Thyroid gland (tissue), 4 donors: Measurements from ENCODE around the gene VRK3. TPM values are rescaled to one million over a fixed set of nuclear protein-coding genes. Genes with fewer than 3 reads are reported as not detected.
A peak's percentile ranks its signal among the peaks of the same experiment; 100 is the strongest.

ENCODE experiments used
- DNase-seq, 2 donors: peaks; one replicate each; pipeline ENCODE4 v3.0.0-alpha.2; 2019
- H3K27ac ChIP-seq, 3 donors: fragments of 200-600 bp; sonication (generic); 1 replicate in 2 of 3; 2 replicates in 1 of 3; pipeline ENCODE4 v1.5.1; 2016 to 2019; ENCODE audit warnings: mild to moderate bottlenecking in 1 of 3, moderate library complexity in 1 of 3
- H3K27me3 ChIP-seq: fragments of 200-600 bp; sonication (generic); one replicate; pipeline ENCODE4 v1.5.1; 2019
- H3K36me3 ChIP-seq, 2 donors: fragments of 200-600 bp; sonication (generic); one replicate each; pipeline ENCODE4 v1.5.1; 2016 to 2019
- H3K4me1 ChIP-seq, 2 donors: fragments of 200-600 bp; sonication (generic); one replicate each; pipeline ENCODE4 v1.5.1; 2017 to 2019
- H3K4me3 ChIP-seq, 3 donors: fragments of 200-600 bp; sonication (generic); replicated peaks in 1 of 3; 1 replicate in 2 of 3; 2 replicates in 1 of 3; pipeline ENCODE4 v1.5.1; 2016; ENCODE audit warnings: mild to moderate bottlenecking in 1 of 3
- H3K9me3 ChIP-seq: fragments of 200-600 bp; sonication (generic); one replicate; pipeline ENCODE4 v1.5.1; 2017
- POLR2A ChIP-seq, 2 donors: fragments of 450-650 bp; IDR thresholded peaks; one replicate each; pipeline ENCODE4 v1.6.1; 2017; ENCODE audit warnings: antibody characterized with exemption in 2 of 2, mild to moderate bottlenecking in 2 of 2, moderate library complexity in 1 of 2
- WGBS, 2 donors: methylation state at CpG; one replicate each; pipeline ENCODE4 v1.1.5; 2017; 5-methylcytosine and 5-hydroxymethylcytosine counted together
- intact Hi-C: fragments of 100-400 bp; cut with DNase I; formaldehyde crosslinking; loops from one replicate; pipeline ENCODE4 v1.15.1; 2023
- total RNA-seq, 4 donors: library from RNA; depleted of rRNA; stranded (reverse); fragments of >200 nt; gene quantifications; one replicate each; pipeline ENCODE4 v1.2.3, GENCODE V29; 2016
- TF ChIP-seq, protein P1 (sequence below), 6 experiments: fragments of 200-600 bp in 3 of 6; fragments of 450-650 bp in 3 of 6; sonication (generic) in 3 of 6; IDR thresholded peaks; one replicate each; pipeline ENCODE4 v1.5.1; 2016 to 2019; ENCODE audit warnings: antibody characterized with exemption in 6 of 6, mild to moderate bottlenecking in 2 of 6, inconsistent platforms in 1 of 6, moderate library complexity in 1 of 6

VRK3 gene
- total RNA-seq, 4 donors from 2014 or later = 34.7 to 52.1 (median 46.8) TPM

DNA sequence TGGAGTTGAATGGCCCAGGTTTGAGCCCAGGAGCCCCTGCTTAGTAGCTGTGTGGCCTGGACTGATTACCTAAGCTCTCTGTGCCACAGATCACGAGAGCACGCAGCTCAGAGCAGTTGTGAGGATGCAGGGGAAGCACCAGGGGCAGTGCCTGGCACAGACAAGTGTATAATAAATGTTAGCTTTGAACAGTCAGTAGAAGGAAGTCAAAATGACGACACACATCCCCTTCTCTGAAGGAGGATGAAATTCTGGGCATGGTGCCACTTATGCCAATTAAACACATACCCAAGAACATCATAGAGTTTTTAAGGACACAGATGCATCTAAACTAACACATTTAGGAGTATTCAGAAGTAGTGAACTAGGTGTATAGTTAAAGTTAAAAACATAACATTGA lies 39.3 kb downstream of the VRK3 start:
- 70 to 79% methylated on average over 3 of the region's 3 CpGs for whole genome bisulfite sequencing, 2 donors
- no peak for DNase-seq
- Histone ChIP-seq H3K4me3 (no peak overlapping the region), H3K9me3 (no peaks in the 10 kb centered on the region), H3K4me1 (no peaks in the 10 kb centered on the region), H3K27ac (no peak overlapping the region), H3K36me3 (peaks cover 14 to 28% of the 10 kb centered on the region in 2 donors), H3K27me3 (no peaks in the 10 kb centered on the region)
- intact Hi-C loops = loop anchor here (2.0 kb wide), 1 partner anchor 47 kb away; no protein-coding TSS in a partner anchor
- no peak for TF ChIP-seq POLR2A (IDR thresholded peaks at IDR 0.05)
- TF ChIP-seq, protein P1, sequence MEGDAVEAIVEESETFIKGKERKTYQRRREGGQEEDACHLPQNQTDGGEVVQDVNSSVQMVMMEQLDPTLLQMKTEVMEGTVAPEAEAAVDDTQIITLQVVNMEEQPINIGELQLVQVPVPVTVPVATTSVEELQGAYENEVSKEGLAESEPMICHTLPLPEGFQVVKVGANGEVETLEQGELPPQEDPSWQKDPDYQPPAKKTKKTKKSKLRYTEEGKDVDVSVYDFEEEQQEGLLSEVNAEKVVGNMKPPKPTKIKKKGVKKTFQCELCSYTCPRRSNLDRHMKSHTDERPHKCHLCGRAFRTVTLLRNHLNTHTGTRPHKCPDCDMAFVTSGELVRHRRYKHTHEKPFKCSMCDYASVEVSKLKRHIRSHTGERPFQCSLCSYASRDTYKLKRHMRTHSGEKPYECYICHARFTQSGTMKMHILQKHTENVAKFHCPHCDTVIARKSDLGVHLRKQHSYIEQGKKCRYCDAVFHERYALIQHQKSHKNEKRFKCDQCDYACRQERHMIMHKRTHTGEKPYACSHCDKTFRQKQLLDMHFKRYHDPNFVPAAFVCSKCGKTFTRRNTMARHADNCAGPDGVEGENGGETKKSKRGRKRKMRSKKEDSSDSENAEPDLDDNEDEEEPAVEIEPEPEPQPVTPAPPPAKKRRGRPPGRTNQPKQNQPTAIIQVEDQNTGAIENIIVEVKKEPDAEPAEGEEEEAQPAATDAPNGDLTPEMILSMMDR (IDR thresholded peaks at IDR 0.05) = no peak

DNA sequence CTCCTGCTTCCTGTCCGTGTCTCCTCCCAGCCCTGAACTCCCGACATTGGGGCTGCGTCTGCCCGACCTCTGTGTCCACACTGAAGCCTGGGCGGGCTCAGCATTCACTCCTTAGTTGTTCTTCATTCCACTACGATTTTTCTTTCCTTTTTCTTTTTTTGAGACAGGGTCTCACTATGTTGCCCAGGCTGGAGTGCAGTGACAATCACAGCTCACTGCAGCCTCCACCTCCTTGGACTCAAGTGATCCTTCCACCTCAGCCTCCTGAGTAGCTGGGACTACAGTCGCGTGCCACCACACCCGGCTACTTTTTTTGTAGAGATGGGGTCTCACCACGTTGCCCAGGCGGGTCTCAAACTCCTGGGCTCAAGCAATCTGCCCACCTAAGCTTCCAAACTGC lies 40.7 kb downstream of the VRK3 start:
- H3K4me3 ChIP-seq = no peak overlapping the region
- H3K9me3 ChIP-seq = no peaks in the 10 kb centered on the region
- DNase-seq = no peak
- 90 to 93% methylated on average over 11 of the region's 11 CpGs for WGBS, 2 donors
- intact Hi-C loops = loop anchor here (2.0 kb wide), 1 partner anchor 46 kb away; no protein-coding TSS in a partner anchor
- TF ChIP-seq, protein P1 (IDR thresholded peaks at IDR 0.05) = no peak
- no peak for TF ChIP-seq POLR2A (IDR thresholded peaks at IDR 0.05)
- no peaks in the 10 kb centered on the region for H3K27me3 ChIP-seq
- no peaks in the 10 kb centered on the region for H3K4me1 ChIP-seq
- peaks cover 9 to 25% of the 10 kb centered on the region in 2 donors for H3K36me3 ChIP-seq
- H3K27ac ChIP-seq = no peak overlapping the region

DNA sequence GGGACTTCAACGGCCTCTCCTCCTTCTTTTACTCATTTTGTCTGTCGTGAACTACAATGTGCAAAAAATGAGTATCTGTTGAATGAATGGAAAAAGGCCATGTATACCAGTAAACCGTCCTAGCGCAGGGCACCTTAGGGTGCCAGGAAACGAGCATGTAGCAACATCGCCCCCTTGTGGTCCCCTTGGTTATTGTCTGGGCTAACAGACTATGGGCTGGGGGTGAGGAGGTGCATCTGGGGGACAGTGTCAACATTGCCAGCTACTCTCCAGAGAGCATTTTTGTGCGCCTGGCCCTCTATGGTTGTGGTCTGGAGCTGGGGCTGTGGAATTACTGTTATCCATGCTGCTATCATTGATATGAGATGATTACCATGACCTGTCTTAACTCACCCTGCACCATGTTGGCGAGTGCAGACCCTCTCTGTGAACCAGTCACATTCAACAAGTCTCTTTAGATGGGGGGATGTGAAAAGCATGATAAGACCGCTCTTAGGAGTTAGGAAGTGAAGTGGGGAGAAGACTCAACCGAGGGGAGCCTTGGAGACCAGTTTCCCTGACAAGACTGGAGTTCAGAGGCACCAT lies 41.4 kb downstream of the VRK3 start:
- peaks cover 10 to 18% of the 10 kb centered on the region in 2 donors for H3K36me3 ChIP-seq
- intact Hi-C loops = loop anchor here (2.0 kb wide), 1 partner anchor 45 kb away; no protein-coding TSS in a partner anchor
- no peaks in the 10 kb centered on the region for H3K27me3 ChIP-seq
- H3K4me3 ChIP-seq = no peak overlapping the region
- H3K9me3 ChIP-seq = no peaks in the 10 kb centered on the region
- no peaks in the 10 kb centered on the region for H3K4me1 ChIP-seq
- 40 to 42% methylated on average over 10 of the region's 10 CpGs for WGBS, 2 donors
- DNase-seq = peak; percentile 59 to 66
- no peak for TF ChIP-seq POLR2A (IDR thresholded peaks at IDR 0.05)
- TF ChIP-seq, protein P1 (IDR thresholded peaks at IDR 0.05) = peak; percentile 67 to 89 (median 83)
- no peak overlapping the region for H3K27ac ChIP-seq

DNA sequence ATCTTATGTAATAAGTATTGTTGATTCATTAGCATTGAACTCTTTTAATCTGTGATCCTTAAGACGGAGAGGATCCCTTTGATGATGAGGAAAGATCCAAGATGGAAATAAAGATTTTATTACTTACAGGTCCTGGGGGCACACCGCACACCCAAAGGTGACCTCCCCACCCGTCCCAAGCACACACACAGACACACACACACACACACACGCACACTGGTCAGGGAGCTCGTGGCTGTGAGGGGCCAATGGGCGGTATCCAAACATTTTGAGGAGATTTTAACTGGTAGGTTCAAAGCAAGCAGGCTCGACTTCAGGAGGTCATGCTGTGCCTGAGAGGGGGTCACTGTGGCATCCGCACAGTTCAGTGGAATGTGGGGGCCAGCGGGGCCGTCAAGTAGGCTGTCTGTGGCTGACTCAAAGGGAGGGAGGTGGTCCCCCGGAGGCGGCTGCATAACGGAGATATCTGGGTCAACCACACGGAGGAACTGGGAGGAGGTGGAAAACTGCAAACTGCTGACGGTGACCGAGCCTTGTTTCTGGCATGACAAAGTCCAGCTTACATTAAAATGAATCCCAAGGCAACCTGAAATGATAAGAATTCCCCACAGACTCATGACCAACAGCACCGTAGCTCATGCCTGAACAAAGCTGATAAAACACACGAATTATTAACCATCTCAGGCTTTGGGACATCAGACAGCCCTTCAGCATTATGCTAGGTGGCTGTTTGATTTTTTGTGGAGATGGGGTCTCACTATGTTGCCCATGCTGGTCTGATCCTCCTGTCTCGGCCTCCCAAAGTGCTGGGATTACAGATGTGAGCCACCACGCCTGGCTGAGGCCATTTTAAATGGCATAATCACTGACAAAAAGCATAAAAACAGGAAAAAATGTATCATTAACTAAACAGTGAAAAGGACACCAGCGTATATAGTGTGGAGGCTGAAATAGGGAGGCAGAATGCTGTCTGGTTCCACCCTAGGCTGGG lies 43.3 kb downstream of the VRK3 start:
- intact Hi-C loops = no loop called here
- no peak for DNase-seq
- peaks cover 18 to 19% of the 10 kb centered on the region in 2 donors for H3K36me3 ChIP-seq
- no peak overlapping the region for H3K27ac ChIP-seq
- TF ChIP-seq, protein P1 (IDR thresholded peaks at IDR 0.05) = no peak
- no peak for TF ChIP-seq POLR2A (IDR thresholded peaks at IDR 0.05)
- H3K27me3 ChIP-seq = no peaks in the 10 kb centered on the region
- WGBS, 2 donors = 85% methylated on average over 21 of the region's 21 CpGs
- no peaks in the 10 kb centered on the region for H3K4me1 ChIP-seq
- no peak overlapping the region for H3K4me3 ChIP-seq
- no peaks in the 10 kb centered on the region for H3K9me3 ChIP-seq
